ENCODE data around the gene ZNF362. TPM values are rescaled to one million over a fixed set of nuclear protein-coding genes. Genes with fewer than 3 reads are reported as not detected.

Gene ZNF362
- total and polyA plus RNA-seq, 2 of the 13 experiments (the other 11 are each of a cell fraction or from before 2014, with no cell fraction given), result 8.3 to 14.2 TPM

DNA sequence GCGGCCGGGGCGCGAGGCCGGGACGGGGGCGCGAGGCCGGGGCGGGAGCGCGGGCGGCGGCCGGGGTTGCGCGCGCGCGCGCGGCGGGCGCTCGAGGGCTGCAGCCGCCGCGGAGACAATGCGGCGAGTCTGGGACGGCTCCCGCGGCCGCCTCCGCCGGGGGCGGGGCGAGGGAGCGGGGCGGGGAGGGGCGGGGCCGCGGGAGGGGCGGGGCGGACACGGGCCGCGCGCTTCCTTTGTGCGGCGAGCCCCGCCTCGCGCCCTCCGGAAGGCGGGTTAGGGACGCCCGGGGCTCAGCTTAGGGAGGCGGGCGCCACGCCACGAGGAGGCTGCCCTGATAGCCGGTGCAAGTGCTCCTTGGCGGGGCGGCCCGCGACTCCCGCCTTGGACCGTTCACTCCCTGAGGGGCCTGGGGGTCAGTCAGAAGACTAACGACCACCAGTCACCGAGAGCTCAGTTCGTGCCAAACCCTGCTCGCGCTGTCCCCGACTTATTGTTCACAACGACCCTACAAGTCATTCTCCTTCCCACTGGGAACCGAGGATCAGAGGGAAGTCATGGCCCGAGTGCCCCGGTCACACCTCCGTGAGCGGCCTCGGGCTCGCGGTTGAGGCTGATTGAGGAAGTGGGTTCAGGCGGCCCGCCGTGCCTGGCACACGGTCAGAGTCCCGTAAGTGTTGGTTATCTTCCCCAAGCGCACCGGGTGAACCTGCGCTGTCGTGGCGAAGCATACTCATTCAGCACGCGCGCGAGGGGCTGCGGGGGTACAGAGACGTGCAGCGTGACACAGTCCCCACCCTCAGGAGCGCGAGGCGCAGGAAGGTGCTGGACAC lies 93.7 kb downstream of the ZNF362 start (continued):
- TF ChIP-seq FOXO1 (CRISPR knock-in tag; IDR thresholded peaks at IDR 0.05) (0 out of 2 replicates have a peak, but pooled peaks have one; percentile 31), ZFP41 (CRISPR knock-in tag; IDR thresholded peaks at IDR 0.05; ENCODE audit: borderline replicate concordance) (no peak), MBNL3 (CRISPR knock-in tag; conservative IDR thresholded peaks at IDR 0.05) (no peak), PTBP1 (IDR thresholded peaks at IDR 0.05; ENCODE audit: low read depth, low read length, poor library complexity, severe bottlenecking) (no peak), ZNF629 (CRISPR knock-in tag; conservative IDR thresholded peaks at IDR 0.05) (0 out of 2 replicates have a peak, but pooled peaks have one; percentile 24), ZNF746 (CRISPR knock-in tag; IDR thresholded peaks at IDR 0.05) (peak; percentile 66), MIXL1 (CRISPR knock-in tag; IDR thresholded peaks at IDR 0.05) (no peak), ETV6 (CRISPR knock-in tag; conservative IDR thresholded peaks at IDR 0.05) (0 out of 2 replicates have a peak, but pooled peaks have one; percentile 73), ZNF343 (CRISPR knock-in tag; IDR thresholded peaks at IDR 0.05) (no peak), FOXK2 (IDR thresholded peaks at IDR 0.05) (no peak), ZNF251 (CRISPR knock-in tag; IDR thresholded peaks at IDR 0.05) (no peak), MEF2D (CRISPR knock-in tag; IDR thresholded peaks at IDR 0.05) (peak; percentile 80)
- TF ChIP-seq, protein P1, sequence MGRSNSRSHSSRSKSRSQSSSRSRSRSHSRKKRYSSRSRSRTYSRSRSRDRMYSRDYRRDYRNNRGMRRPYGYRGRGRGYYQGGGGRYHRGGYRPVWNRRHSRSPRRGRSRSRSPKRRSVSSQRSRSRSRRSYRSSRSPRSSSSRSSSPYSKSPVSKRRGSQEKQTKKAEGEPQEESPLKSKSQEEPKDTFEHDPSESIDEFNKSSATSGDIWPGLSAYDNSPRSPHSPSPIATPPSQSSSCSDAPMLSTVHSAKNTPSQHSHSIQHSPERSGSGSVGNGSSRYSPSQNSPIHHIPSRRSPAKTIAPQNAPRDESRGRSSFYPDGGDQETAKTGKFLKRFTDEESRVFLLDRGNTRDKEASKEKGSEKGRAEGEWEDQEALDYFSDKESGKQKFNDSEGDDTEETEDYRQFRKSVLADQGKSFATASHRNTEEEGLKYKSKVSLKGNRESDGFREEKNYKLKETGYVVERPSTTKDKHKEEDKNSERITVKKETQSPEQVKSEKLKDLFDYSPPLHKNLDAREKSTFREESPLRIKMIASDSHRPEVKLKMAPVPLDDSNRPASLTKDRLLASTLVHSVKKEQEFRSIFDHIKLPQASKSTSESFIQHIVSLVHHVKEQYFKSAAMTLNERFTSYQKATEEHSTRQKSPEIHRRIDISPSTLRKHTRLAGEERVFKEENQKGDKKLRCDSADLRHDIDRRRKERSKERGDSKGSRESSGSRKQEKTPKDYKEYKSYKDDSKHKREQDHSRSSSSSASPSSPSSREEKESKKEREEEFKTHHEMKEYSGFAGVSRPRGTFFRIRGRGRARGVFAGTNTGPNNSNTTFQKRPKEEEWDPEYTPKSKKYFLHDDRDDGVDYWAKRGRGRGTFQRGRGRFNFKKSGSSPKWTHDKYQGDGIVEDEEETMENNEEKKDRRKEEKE (IDR thresholded peaks at IDR 0.05), result no peak
- TF ChIP-seq, protein P2, sequence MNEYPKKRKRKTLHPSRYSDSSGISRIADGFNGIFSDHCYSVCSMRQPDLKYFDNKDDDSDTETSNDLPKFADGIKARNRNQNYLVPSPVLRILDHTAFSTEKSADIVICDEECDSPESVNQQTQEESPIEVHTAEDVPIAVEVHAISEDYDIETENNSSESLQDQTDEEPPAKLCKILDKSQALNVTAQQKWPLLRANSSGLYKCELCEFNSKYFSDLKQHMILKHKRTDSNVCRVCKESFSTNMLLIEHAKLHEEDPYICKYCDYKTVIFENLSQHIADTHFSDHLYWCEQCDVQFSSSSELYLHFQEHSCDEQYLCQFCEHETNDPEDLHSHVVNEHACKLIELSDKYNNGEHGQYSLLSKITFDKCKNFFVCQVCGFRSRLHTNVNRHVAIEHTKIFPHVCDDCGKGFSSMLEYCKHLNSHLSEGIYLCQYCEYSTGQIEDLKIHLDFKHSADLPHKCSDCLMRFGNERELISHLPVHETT (CRISPR knock-in tag; conservative IDR thresholded peaks at IDR 0.05), result peak; percentile 62; the same call in 1 of the 2 replicates
- TF ChIP-seq, protein P3, sequence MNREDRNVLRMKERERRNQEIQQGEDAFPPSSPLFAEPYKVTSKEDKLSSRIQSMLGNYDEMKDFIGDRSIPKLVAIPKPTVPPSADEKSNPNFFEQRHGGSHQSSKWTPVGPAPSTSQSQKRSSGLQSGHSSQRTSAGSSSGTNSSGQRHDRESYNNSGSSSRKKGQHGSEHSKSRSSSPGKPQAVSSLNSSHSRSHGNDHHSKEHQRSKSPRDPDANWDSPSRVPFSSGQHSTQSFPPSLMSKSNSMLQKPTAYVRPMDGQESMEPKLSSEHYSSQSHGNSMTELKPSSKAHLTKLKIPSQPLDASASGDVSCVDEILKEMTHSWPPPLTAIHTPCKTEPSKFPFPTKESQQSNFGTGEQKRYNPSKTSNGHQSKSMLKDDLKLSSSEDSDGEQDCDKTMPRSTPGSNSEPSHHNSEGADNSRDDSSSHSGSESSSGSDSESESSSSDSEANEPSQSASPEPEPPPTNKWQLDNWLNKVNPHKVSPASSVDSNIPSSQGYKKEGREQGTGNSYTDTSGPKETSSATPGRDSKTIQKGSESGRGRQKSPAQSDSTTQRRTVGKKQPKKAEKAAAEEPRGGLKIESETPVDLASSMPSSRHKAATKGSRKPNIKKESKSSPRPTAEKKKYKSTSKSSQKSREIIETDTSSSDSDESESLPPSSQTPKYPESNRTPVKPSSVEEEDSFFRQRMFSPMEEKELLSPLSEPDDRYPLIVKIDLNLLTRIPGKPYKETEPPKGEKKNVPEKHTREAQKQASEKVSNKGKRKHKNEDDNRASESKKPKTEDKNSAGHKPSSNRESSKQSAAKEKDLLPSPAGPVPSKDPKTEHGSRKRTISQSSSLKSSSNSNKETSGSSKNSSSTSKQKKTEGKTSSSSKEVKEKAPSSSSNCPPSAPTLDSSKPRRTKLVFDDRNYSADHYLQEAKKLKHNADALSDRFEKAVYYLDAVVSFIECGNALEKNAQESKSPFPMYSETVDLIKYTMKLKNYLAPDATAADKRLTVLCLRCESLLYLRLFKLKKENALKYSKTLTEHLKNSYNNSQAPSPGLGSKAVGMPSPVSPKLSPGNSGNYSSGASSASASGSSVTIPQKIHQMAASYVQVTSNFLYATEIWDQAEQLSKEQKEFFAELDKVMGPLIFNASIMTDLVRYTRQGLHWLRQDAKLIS (CRISPR knock-in tag; IDR thresholded peaks at IDR 0.05), result no peak
- TF ChIP-seq, protein P4, sequence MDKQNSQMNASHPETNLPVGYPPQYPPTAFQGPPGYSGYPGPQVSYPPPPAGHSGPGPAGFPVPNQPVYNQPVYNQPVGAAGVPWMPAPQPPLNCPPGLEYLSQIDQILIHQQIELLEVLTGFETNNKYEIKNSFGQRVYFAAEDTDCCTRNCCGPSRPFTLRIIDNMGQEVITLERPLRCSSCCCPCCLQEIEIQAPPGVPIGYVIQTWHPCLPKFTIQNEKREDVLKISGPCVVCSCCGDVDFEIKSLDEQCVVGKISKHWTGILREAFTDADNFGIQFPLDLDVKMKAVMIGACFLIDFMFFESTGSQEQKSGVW (CRISPR knock-in tag; IDR thresholded peaks at IDR 0.05; ENCODE audit: borderline replicate concordance), result no peak

Data from HepG2 (cell line).